NB4 (cell line): ENCODE data around the gene WBP1.

Experiments
- MYC ChIP-seq: IDR thresholded peaks from 2 replicates; pipeline ENCODE4 v1.6.1; 2011; ENCODE audit warnings: low read depth, low read length
- POLR2A ChIP-seq: IDR thresholded peaks from 2 replicates; pipeline ENCODE4 v1.6.1; 2011; ENCODE audit warnings: mild to moderate bottlenecking; ENCODE audit not compliant: insufficient read length; ENCODE audit errors: extremely low read depth
- TF ChIP-seq, protein P1 (sequence below): IDR thresholded peaks from one replicate; pipeline ENCODE4 v1.5.1; 2012; ENCODE audit warnings: low read depth, low read length
- TF ChIP-seq, protein P2 (sequence below): IDR thresholded peaks from 2 replicates; pipeline ENCODE4 v1.6.1; 2011; ENCODE audit warnings: low read depth, low read length

DNA sequence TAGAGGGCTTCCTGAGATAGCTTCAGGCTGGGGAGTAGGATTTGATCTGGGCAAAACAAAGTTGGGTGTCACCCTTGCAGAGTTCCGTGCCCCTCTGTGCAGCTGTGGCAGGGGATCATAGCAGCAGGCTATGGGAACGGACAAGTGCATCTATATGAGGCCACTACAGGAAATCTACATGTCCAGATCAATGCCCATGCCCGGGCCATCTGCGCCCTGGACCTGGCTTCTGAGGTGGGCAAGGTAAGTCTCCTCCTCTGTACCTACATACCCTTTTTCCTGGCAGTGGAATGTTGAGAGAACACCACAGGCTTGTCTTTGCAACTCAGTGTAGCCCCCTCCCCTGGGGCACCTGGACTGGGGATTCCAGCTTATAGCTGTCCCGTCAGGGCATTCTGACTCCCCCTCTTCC lies 33.2 kb upstream of the WBP1 start:
- TF ChIP-seq, protein P1, sequence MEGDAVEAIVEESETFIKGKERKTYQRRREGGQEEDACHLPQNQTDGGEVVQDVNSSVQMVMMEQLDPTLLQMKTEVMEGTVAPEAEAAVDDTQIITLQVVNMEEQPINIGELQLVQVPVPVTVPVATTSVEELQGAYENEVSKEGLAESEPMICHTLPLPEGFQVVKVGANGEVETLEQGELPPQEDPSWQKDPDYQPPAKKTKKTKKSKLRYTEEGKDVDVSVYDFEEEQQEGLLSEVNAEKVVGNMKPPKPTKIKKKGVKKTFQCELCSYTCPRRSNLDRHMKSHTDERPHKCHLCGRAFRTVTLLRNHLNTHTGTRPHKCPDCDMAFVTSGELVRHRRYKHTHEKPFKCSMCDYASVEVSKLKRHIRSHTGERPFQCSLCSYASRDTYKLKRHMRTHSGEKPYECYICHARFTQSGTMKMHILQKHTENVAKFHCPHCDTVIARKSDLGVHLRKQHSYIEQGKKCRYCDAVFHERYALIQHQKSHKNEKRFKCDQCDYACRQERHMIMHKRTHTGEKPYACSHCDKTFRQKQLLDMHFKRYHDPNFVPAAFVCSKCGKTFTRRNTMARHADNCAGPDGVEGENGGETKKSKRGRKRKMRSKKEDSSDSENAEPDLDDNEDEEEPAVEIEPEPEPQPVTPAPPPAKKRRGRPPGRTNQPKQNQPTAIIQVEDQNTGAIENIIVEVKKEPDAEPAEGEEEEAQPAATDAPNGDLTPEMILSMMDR, result no peak
- TF ChIP-seq, protein P2, sequence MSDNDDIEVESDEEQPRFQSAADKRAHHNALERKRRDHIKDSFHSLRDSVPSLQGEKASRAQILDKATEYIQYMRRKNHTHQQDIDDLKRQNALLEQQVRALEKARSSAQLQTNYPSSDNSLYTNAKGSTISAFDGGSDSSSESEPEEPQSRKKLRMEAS, result no peak
- TF ChIP-seq POLR2A, result no peak
- TF ChIP-seq MYC, result no peak
